ENCODE results near the gene HNRNPU.

- TF ChIP-seq ZNF70 (CRISPR knock-in tag; IDR thresholded peaks at IDR 0.05) (no peak), ZFP30 (CRISPR knock-in tag; IDR thresholded peaks at IDR 0.05) (no peak), PATZ1 (CRISPR knock-in tag; IDR thresholded peaks at IDR 0.05; ENCODE audit: borderline replicate concordance) (no peak), TOX (CRISPR knock-in tag; IDR thresholded peaks at IDR 0.05; ENCODE audit: borderline replicate concordance) (no peak), ISL1 (CRISPR knock-in tag; IDR thresholded peaks at IDR 0.05) (no peak), CREB5 (CRISPR knock-in tag; IDR thresholded peaks at IDR 0.05; ENCODE audit: low read depth) (no peak), ZC3H10 (CRISPR knock-in tag; IDR thresholded peaks at IDR 0.05) (no peak), TSHZ2 (CRISPR knock-in tag; IDR thresholded peaks at IDR 0.05) (no peak), OSR1 (CRISPR knock-in tag; IDR thresholded peaks at IDR 0.05) (no peak)
These were observed 54.1 kb downstream of the HNRNPU start for GRCh38 chr1:244810221-244810620.

Data from SK-N-SH treated with all-trans-retinoic acid at 6 μM for 48 hours (cell line).